GM12875 (cell line): ENCODE results near the gene CADM1.

Experiments
- H3K4me3 ChIP-seq: one replicate; pipeline ENCODE4 v1.5.1; 2011; ENCODE audit warnings: low read depth, low read length, control low read depth
- TF ChIP-seq, protein P1 (sequence below): IDR thresholded peaks from 2 replicates; pipeline ENCODE4 v1.5.1; 2011; ENCODE audit warnings: low read depth, mild to moderate bottlenecking, control low read depth, inconsistent platforms, low read length, moderate library complexity, borderline replicate concordance; ENCODE audit not compliant: insufficient read depth

The CADM1 gene

DNA sequence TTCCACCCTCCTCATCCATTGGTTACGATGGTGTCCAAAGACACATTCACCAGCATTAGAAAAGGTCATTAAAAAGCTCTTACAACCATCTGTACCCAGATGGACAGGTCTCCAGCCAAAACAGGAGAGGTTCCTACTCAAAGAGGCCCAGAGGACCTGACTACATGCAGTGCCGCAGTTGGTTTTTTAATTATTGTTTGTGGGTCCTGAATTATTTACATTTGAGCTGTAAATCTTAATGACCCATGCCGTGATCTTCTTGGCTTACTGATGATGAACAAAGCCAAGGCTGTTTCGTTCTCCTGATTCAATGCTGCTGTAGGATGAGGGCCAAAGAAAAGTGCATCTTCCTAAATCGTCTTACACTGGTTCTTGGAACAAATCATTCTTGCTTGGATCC is 83.7 kb downstream of the CADM1 start:
- no peak overlapping the region for H3K4me3 ChIP-seq
- TF ChIP-seq, protein P1, sequence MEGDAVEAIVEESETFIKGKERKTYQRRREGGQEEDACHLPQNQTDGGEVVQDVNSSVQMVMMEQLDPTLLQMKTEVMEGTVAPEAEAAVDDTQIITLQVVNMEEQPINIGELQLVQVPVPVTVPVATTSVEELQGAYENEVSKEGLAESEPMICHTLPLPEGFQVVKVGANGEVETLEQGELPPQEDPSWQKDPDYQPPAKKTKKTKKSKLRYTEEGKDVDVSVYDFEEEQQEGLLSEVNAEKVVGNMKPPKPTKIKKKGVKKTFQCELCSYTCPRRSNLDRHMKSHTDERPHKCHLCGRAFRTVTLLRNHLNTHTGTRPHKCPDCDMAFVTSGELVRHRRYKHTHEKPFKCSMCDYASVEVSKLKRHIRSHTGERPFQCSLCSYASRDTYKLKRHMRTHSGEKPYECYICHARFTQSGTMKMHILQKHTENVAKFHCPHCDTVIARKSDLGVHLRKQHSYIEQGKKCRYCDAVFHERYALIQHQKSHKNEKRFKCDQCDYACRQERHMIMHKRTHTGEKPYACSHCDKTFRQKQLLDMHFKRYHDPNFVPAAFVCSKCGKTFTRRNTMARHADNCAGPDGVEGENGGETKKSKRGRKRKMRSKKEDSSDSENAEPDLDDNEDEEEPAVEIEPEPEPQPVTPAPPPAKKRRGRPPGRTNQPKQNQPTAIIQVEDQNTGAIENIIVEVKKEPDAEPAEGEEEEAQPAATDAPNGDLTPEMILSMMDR, result no peak

DNA sequence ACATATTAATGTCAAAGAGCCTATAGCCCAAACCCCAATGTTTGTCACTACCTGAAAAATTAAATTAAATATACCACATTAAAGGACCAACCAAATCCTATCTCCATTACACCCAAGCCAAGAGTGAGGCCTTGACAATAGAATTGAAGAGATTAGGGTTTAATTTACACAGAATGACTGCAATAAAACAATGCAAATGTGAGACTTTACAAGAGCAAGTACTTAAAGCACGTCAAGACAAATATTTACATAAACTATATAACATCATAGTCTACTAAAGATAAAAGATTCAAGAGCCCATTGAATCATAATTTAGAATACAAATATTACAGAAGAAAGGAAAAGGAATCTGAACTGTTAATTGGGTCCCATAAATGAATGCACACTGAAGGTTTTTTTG is 85.6 kb downstream of the CADM1 start:
- no peak overlapping the region for H3K4me3 ChIP-seq
- TF ChIP-seq, protein P1, result no peak

DNA sequence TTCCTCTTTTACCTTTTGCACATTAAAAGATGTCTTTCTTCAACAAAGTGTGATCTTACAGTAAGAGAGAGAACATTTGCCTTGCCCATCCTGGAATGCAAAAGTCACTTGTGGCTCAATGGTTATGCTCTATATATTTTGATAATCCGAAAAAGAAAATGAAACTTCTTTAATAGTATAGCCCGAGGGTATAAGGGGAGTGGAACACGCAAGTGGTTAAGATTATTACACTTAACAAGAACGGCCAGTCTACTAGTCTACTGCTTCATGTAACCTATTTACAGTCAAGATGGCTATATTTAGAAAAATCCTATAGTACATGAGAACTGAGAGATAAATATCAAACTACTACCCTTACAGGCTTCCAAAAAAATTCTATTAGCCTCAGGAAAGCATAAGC is 86.1 kb downstream of the CADM1 start:
- H3K4me3 ChIP-seq, result no peak overlapping the region
- TF ChIP-seq, protein P1, result no peak

DNA sequence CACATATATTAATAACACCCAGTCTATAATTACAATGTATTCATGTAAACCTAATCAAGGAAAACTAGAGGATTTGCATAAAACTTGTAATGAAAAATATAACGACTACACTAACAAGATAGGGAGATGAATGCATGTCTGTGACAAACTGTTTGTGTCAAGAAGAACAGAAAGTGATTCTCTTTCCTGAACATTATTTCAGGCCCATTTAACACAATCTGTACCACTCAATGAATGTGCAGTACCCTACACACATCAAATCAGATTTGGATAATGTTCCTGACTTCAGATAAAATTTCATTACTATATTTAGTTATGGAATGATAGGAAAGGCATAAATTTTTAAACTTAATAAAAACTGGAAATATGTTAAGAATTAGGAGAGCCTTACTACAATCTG is 93.1 kb downstream of the CADM1 start:
- TF ChIP-seq, protein P1, result no peak
- H3K4me3 ChIP-seq, result no peak overlapping the region

DNA sequence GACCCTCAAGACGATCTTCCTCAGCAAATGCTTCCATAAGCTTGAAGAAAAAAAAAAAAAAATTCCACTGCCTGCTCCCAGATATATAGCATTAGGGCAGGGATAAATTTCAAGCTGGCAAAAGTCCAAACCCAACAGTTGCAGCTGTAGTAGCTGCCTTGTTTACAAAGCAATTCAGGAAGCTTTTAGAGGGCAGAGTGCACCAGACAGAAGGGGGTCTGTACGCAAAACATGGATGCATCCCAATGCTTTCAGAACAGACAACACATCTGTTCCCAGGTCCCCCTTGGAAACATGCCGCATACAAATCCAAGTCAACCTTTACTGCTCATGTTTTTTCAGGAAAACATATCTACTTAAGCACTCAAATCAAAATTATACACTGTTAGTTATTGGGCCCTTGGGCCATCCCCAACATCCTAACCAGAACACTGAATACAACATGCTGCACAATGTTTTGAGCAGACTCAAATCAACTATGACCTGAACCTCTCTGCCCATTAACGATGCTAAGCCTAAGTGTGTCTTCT is 94.5 kb downstream of the CADM1 start:
- TF ChIP-seq, protein P1, result no peak
- H3K4me3 ChIP-seq, result no peak overlapping the region

DNA sequence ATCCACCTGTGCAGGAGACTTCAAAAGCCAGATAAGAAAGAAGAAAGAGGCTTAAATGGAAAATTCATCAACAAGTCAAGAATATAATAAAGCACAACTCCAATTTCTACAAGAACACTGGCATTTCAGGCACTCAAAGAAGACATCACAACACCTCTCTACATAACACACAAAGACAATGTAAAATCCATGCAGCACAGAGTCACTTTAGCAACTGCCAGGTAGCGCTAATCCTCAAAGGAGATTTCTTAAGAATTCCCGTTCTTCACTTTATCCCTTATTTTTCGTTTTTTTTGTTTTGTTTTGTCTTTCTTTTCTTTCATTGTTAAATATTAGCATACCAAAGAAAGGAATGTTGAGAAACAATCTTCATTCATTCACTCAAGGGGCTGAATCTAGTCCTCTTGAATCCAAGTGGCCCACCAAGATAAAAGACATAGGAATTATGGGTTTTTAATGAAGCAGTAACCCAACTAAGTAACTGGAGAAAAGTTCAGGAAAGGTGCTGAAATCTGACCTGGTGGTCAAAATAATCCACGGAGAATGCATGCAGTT is 95.0 kb downstream of the CADM1 start:
- no peak overlapping the region for H3K4me3 ChIP-seq
- TF ChIP-seq, protein P1, result no peak
